Activated CD8-positive, alpha-beta memory T cell treated with anti-CD3 and anti-CD28 coated beads, Interleukin-2, amount 50 U/mL, for 48 hours (primary cell): ENCODE measurements around the gene SLC25A19.

Source experiments
- DNase-seq: peaks from one replicate; pipeline ENCODE4 v3.0.0-alpha.2; 2020

SLC25A19 gene

DNA sequence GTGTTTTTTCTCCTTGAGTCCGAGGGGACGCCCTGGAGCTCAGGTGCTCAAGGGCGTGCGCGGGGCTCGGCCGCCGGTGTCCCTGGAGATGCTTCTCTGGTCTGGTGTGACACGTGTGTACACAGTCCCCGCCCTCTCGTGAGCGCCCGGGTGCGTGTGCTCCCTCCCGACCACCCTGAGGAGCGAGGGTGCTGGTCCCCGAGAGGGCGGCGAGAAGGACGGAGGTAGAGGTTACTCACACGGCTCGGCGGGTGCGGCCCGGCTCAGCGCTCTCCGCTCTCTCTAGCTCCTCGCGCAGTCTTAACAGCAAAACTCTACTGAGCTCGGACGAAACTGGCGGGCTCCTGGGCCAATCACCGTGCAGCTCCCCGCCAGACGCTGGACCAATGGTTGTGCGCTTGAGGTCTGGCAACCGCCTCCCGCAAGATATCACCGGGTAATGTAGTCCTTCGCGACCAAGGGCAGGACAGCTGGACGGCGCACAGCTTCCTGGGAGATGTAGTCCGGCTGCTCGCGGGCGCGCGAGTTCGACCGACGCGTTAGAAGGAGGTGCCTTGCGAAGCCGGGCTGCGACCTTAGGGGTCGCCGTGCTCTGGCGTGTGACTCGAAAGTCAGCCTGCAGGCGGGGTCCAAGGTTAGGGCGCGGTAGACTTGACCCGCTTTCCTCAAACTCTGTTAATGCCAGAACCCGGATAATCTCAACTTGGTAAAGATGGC lies at the start of gene SLC25A19:
Gene SLC25A19, minus strand, starts transcription at position 319 of the 717 bp plus-strand sequence. CDS start 2,669 bp downstream, outside the sequence.
- DNase-seq = peak; percentile 96

DNA sequence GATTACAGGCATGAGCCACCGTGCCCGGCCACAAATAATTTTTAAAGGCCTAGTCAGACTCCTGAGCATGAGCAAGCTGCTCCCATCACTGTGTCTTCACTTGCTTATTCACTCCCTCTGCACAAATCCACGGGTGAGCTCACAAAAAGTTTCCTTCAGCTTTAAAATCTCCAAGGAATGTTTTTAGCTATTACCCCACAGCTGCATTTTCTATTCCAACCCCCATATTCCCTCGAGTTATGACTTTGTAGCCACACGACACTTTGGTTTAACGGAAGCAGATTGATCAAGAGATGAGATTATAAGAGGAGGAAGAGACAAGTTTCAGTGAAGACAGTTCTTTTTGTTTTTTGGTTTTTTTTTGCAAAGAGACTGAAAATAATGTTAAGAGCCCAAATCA lies 49.1 kb upstream of the SLC25A19 start:
- no peak for DNase-seq

GRCh38 chr17:75335315-75335714 lies 46.1 kb upstream of the SLC25A19 start:
- DNase-seq = no peak

DNA sequence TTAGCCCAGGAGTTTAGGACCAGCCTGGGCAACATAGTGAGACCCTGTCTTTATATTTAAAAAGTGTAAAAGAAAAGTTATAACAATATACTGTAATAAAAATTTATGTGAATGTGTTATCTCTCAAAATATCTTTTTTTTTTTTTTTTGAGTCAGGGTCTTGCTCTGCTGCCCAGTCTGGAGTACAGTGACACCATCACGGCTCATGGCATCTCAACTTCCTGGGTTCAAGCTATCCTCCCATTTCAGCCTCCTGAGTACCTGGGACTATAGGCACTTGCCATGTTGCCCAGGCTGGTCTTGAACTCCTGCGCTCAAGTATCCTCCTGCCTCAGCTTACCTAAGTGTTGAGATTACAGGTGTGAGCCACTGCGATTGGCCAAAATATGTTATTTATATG lies 45.5 kb upstream of the SLC25A19 start:
- no peak for DNase-seq

DNA sequence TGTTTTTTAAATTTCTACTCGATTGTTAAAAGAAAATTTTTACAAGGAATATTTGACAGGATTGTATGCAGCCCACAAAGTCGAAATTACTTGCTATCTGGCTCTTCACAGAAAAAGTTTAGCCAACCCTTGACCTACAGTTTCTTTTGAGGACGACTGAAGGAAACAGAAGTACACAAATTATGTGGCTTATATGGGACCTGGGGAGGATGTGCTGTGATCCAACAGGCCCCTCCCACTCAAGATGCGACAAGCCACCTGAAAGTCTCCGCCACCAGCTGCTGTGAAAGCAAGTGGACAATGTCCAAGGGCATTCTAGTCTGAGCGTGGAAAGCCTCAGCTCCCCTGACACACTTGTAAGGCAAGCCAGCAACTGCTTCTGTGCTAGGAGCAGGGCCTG lies 42.4 kb upstream of the SLC25A19 start:
- DNase-seq = no peak

GRCh38 chr17:75327757-75328156 lies 38.5 kb upstream of the SLC25A19 start:
- no peak for DNase-seq

- DNase-seq = no peak
Measured at GRCh38 chr17:75326226-75326848, 37.1 kb upstream of the SLC25A19 start.

DNA sequence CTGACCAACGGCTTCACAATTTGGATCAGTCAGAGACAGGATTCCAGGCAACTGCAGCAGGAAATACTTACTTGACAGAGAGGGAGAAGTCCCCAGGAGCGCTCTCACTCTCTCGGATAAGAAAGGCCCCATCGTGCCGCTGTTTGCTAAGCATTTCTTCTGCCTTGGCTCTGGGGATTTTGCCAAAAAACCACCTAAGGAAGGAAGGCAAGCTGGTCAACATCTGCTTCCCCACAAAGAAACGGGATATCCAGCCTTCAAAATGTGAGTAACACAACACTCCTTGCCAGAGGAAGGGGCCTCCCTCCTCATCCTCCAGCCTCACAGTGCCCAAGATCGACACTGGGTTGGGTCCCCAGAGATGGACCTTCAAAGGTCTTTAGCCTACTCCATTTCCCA lies 36.6 kb upstream of the SLC25A19 start:
- DNase-seq = no peak

GRCh38 chr17:75325348-75325747 lies 36.1 kb upstream of the SLC25A19 start:
- no peak for DNase-seq

DNA sequence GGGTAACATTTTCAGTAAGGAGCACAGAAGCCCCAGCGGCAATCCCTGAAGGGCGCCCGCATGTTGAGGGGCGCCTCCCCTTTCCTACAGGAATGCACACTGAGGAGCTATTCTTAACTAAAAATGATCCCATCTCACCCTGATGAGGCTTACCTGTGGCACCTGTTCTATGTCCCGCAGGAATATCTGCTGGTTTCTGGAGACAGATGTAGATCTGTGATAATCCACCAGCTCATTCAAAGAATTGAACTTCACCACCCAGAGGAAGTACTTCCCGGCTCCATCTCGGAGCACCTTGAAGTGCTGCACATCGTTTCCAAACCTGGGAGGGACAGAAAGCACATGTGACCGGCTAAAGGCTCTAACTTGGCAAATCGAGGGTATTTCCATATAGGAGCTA lies 32.3 kb upstream of the SLC25A19 start:
- DNase-seq = no peak

- no peak for DNase-seq
Measured at GRCh38 chr17:75319904-75320691, 30.9 kb upstream of the SLC25A19 start.

- no peak for DNase-seq
Measured at GRCh38 chr17:75318615-75319222, 29.5 kb upstream of the SLC25A19 start.

DNA sequence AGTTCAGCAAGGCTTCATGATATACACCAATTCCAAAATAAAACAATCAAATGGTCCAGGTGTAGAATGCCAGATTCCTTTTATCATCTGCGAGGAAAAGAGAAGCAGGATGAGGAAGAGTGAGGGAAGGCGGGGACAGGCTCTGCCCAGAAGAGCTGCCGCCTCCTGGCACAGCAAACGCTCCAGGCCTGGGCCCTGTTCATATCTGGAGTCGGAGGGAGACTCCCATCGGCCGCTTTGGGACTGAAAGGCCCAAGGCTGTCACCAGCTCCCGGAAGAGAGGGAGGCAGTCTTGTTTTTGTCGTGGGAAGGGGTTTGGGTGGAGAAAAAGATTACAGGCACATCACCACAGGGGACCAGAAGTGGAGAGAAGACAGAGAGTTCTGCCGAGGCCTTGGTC lies 29.0 kb upstream of the SLC25A19 start:
- no peak for DNase-seq

GRCh38 chr17:75317671-75318070 lies 28.4 kb upstream of the SLC25A19 start:
- no peak for DNase-seq

GRCh38 chr17:75316253-75316652 lies 27.0 kb upstream of the SLC25A19 start:
- no peak for DNase-seq

- DNase-seq = no peak
Measured at GRCh38 chr17:75315541-75316243, 26.5 kb upstream of the SLC25A19 start.

- no peak for DNase-seq
Measured at GRCh38 chr17:75313941-75314551, 24.8 kb upstream of the SLC25A19 start.

DNA sequence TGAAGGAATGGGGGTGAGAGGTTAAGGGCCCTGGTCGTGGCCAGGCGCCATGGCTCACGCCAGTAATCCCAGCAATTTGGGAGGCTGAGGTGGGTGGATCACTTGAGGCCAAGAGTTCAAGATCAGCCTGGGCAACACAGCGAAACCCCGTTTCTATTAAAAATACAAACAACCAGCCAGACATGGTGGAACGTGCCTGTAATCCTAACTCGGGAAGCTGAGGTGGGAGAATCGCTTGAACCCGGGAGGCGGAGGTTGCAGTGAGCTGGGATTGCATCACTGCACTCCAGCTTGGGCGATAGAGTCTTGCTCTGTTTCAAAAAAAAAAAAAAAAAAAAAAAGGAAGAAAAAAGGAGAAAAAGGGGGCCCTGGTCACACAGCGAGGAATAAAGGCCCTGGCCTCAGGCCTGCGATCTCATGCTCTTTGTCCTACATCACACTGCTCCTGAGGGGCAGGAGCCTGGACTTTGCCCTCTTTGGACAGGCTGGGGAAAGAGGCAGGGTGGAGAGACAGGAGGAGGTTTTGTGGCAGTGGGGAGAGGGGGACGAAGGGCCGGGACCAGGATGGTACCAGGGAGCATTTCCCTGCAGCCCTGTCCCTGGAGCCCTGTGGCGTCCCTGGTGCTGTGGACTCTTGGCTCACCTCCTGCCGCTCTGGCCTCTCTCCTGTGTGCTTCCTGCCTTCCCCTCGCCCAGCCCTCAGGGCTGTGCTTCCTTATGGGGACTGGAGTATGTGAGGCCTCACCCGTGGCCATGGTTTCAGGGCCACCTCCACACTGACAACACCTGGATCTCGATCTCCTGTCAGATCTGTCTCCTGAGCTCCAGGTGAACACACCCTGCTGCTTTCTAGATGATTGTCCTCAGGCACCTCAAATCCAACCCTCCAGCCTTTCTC lies 19.7 kb upstream of the SLC25A19 start:
- no peak for DNase-seq

DNA sequence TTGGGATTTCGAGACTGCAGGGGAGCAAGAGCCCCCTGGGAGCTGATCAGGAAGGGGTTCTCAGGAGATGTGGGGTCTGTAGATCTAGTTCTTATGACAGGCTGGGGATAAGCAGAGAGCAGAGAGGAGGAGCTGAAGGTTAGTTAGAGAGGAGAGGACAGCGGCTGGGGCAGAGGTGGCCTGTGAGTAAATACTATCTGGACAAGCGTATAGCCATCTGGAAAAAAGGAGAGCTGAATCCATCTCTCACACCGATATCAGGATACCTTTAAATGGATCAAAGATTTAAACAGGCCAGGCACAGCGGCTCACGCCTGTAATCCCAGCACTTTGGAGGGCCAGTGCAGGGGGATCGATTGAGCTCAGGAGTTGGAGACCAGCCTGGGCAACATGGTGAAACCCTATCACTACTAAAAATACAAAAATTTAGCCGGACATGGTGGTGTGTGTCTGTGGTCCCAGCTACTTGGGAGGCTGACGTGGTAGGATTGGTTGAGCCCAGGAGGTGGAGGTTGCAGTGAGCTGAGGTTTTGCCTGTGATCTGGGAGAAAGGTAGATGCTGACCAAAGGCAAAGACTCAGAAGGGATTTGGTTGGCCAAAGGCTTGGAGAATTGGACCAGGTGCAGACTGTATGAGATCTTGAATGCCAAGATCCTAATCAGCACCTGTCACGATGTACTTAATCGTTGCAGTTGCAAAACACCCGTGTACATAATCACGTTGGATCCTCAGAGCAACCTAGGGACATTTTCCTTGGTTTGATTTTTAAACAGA lies 18.9 kb upstream of the SLC25A19 start:
- no peak for DNase-seq

GRCh38 chr17:75301502-75302206 lies 12.4 kb upstream of the SLC25A19 start:
- no peak for DNase-seq
